H1 (cell line): Measurements from ENCODE around the gene PIBF1.

Source experiments
- EZH2 ChIP-seq: fragments of 200-600 bp; sonication (generic); IDR thresholded peaks from 2 replicates; pipeline ENCODE4 v1.7.1; 2012; ENCODE audit warnings: low read depth, mild to moderate bottlenecking, moderate library complexity, low read length, inconsistent platforms; ENCODE audit not compliant: severe bottlenecking
- RXRA ChIP-seq: IDR thresholded peaks from 2 replicates; pipeline ENCODE4 v1.6.1; 2011; ENCODE audit warnings: low read depth, mild to moderate bottlenecking, low read length, moderate library complexity; ENCODE audit not compliant: insufficient read depth
- TF ChIP-seq, protein P1 (sequence below): fragments of 300-600 bp; sonication (generic); IDR thresholded peaks from 2 replicates; pipeline ENCODE4 v1.7.1; 2012; ENCODE audit warnings: low read length, moderate library complexity, mild to moderate bottlenecking, inconsistent platforms; ENCODE audit not compliant: insufficient replicate concordance
- TF ChIP-seq, protein P2 (sequence below), 3 experiments: IDR thresholded peaks; 1 replicate in 2 of 3; 2 replicates in 1 of 3; pipeline versions ENCODE4 v1.5.1 to v1.6.1; 2011; ENCODE audit warnings: low read length in 3 of 3, mild to moderate bottlenecking in 3 of 3, inconsistent platforms in 2 of 3, low read depth in 1 of 3, moderate library complexity in 1 of 3; ENCODE audit not compliant: insufficient read depth in 1 of 3; ENCODE audit errors: control extremely low read depth in 1 of 3

DNA sequence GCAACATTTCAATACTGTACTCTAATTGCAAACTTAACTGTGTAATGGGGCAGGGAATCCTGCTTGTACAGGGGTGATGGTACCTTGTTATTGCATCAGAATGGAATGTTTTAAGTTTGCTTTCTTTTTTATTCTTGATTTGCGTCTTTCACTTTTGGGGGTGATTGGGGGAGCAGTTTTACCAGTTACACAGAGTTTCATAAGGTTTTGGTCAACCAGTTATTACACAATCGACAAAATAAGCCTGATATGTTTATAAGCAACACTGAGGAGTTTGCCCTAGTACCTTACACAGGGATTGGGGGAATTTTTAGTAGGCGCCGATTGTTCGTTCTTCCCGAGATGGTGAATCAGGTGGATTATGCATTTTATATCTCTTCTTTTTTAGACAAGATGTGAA, 279.5 kb downstream of the PIBF1 start:
- TF ChIP-seq EZH2: no peak
- TF ChIP-seq RXRA: no peak
- TF ChIP-seq, protein P1, sequence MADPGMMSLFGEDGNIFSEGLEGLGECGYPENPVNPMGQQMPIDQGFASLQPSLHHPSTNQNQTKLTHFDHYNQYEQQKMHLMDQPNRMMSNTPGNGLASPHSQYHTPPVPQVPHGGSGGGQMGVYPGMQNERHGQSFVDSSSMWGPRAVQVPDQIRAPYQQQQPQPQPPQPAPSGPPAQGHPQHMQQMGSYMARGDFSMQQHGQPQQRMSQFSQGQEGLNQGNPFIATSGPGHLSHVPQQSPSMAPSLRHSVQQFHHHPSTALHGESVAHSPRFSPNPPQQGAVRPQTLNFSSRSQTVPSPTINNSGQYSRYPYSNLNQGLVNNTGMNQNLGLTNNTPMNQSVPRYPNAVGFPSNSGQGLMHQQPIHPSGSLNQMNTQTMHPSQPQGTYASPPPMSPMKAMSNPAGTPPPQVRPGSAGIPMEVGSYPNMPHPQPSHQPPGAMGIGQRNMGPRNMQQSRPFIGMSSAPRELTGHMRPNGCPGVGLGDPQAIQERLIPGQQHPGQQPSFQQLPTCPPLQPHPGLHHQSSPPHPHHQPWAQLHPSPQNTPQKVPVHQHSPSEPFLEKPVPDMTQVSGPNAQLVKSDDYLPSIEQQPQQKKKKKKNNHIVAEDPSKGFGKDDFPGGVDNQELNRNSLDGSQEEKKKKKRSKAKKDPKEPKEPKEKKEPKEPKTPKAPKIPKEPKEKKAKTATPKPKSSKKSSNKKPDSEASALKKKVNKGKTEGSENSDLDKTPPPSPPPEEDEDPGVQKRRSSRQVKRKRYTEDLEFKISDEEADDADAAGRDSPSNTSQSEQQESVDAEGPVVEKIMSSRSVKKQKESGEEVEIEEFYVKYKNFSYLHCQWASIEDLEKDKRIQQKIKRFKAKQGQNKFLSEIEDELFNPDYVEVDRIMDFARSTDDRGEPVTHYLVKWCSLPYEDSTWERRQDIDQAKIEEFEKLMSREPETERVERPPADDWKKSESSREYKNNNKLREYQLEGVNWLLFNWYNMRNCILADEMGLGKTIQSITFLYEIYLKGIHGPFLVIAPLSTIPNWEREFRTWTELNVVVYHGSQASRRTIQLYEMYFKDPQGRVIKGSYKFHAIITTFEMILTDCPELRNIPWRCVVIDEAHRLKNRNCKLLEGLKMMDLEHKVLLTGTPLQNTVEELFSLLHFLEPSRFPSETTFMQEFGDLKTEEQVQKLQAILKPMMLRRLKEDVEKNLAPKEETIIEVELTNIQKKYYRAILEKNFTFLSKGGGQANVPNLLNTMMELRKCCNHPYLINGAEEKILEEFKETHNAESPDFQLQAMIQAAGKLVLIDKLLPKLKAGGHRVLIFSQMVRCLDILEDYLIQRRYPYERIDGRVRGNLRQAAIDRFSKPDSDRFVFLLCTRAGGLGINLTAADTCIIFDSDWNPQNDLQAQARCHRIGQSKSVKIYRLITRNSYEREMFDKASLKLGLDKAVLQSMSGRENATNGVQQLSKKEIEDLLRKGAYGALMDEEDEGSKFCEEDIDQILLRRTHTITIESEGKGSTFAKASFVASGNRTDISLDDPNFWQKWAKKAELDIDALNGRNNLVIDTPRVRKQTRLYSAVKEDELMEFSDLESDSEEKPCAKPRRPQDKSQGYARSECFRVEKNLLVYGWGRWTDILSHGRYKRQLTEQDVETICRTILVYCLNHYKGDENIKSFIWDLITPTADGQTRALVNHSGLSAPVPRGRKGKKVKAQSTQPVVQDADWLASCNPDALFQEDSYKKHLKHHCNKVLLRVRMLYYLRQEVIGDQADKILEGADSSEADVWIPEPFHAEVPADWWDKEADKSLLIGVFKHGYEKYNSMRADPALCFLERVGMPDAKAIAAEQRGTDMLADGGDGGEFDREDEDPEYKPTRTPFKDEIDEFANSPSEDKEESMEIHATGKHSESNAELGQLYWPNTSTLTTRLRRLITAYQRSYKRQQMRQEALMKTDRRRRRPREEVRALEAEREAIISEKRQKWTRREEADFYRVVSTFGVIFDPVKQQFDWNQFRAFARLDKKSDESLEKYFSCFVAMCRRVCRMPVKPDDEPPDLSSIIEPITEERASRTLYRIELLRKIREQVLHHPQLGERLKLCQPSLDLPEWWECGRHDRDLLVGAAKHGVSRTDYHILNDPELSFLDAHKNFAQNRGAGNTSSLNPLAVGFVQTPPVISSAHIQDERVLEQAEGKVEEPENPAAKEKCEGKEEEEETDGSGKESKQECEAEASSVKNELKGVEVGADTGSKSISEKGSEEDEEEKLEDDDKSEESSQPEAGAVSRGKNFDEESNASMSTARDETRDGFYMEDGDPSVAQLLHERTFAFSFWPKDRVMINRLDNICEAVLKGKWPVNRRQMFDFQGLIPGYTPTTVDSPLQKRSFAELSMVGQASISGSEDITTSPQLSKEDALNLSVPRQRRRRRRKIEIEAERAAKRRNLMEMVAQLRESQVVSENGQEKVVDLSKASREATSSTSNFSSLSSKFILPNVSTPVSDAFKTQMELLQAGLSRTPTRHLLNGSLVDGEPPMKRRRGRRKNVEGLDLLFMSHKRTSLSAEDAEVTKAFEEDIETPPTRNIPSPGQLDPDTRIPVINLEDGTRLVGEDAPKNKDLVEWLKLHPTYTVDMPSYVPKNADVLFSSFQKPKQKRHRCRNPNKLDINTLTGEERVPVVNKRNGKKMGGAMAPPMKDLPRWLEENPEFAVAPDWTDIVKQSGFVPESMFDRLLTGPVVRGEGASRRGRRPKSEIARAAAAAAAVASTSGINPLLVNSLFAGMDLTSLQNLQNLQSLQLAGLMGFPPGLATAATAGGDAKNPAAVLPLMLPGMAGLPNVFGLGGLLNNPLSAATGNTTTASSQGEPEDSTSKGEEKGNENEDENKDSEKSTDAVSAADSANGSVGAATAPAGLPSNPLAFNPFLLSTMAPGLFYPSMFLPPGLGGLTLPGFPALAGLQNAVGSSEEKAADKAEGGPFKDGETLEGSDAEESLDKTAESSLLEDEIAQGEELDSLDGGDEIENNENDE: no peak
- TF ChIP-seq, protein P2, sequence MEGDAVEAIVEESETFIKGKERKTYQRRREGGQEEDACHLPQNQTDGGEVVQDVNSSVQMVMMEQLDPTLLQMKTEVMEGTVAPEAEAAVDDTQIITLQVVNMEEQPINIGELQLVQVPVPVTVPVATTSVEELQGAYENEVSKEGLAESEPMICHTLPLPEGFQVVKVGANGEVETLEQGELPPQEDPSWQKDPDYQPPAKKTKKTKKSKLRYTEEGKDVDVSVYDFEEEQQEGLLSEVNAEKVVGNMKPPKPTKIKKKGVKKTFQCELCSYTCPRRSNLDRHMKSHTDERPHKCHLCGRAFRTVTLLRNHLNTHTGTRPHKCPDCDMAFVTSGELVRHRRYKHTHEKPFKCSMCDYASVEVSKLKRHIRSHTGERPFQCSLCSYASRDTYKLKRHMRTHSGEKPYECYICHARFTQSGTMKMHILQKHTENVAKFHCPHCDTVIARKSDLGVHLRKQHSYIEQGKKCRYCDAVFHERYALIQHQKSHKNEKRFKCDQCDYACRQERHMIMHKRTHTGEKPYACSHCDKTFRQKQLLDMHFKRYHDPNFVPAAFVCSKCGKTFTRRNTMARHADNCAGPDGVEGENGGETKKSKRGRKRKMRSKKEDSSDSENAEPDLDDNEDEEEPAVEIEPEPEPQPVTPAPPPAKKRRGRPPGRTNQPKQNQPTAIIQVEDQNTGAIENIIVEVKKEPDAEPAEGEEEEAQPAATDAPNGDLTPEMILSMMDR (IDR thresholded peaks at IDR 0.05; ENCODE audit: control extremely low read depth in 1 of 3, insufficient read depth in 1 of 3, low read depth in 1 of 3, low read length in 3 of 3): no peak
